ENCODE data around the gene MEOX1. TPM values are rescaled to one million over a fixed set of nuclear protein-coding genes. Genes with fewer than 3 reads are reported as not detected.

The MEOX1 gene
- total and polyA plus RNA-seq, 2 donors (not counting 1 experiment from before 2014, with no cell fraction given), result not detected

DNA sequence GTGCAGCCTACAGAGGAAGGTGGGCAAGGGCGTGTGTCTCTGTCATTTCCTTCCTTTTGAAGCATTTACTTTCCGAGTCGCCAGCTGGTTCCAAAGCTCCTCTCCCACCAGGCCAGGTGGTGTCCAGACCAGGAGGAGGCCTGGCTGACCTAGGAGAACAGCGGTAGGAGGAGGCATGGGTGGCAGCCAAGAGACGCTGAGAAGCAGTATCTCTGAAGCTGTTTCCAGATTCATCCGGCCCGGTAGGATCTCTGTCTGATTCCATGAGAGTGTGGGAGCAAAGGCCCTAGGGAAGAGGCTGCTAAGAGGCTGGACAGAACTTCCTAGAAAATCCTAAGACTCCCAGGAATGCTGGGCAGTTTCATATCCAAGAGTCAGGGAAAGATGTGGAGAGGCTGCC, 20.3 kb downstream of the MEOX1 start:
- Histone ChIP-seq H3K4me3 (ENCODE audit: control extremely low read depth in 1 of 5, extremely low read depth in 1 of 5, insufficient read depth in 1 of 5, low read depth in 2 of 5, low read length in 4 of 5) (no peak overlapping the region), H3K36me3 (replicated peaks in 1 of 2; ENCODE audit: control extremely low read depth in 1 of 2, control insufficient read depth in 1 of 2, extremely low read depth in 1 of 2, insufficient read depth in 2 of 2, low read length in 1 of 2) (no peaks in the 10 kb centered on the region), H3K4me1 (ENCODE audit: control insufficient read depth in 2 of 2, insufficient read depth in 2 of 2, low read length in 2 of 2) (peaks cover 0 to 7% of the 10 kb centered on the region in 2 donors), H4K20me1 (ENCODE audit: control insufficient read depth, insufficient read depth, low read length, poor library complexity, severe bottlenecking) (no peaks in the 10 kb centered on the region), H3K79me2 (ENCODE audit: control insufficient read depth, insufficient read depth, low read length) (no peaks in the 10 kb centered on the region), H3K27ac (ENCODE audit: low read length in 2 of 2) (no peak overlapping the region), H3K9ac (ENCODE audit: low read length) (no peak overlapping the region), H3K4me2 (replicated peaks; ENCODE audit: low read depth, low read length, poor library complexity, severe bottlenecking) (no peak overlapping the region), H3K27me3 (replicated peaks in 1 of 4; ENCODE audit: control extremely low read depth in 1 of 4, control insufficient read depth in 3 of 4, insufficient read depth in 4 of 4, low read length in 3 of 4) (peaks cover 0 to 10% (median 0%) of the 10 kb centered on the region in 4 experiments), H3K9me3 (ENCODE audit: control extremely low read depth in 1 of 3, control insufficient read depth in 2 of 3, insufficient read depth in 1 of 3, low read length in 2 of 3) (peaks cover 0 to 3% (median 0%) of the 10 kb centered on the region in 3 donors), H2AFZ (ENCODE audit: insufficient read depth, low read depth, low read length, poor library complexity, severe bottlenecking) (no peak overlapping the region)
- Mint-ChIP-seq H3K27ac (no peak overlapping the region), H3K9me3 (ENCODE audit: insufficient read depth) (no peaks in the 10 kb centered on the region), H3K4me1 (peaks cover 2% of the 10 kb centered on the region), H3K27me3 (peaks cover 15% of the 10 kb centered on the region), H3K4me3 (no peak overlapping the region)
- POLR2A ChIA-PET, result no interaction called here
- CTCF ChIA-PET, result no interaction called here
- intact Hi-C loops (cut with micrococcal nuclease), result no loop called here
- ATAC-seq (ENCODE audit: low read depth) (no peak), DNase-seq (no peak)
- no peak for TF ChIP-seq EZH2 (IDR thresholded peaks at IDR 0.05; ENCODE audit: borderline replicate concordance, insufficient read depth, low read depth, low read length, poor library complexity, severe bottlenecking)
- TF ChIP-seq, protein P1, sequence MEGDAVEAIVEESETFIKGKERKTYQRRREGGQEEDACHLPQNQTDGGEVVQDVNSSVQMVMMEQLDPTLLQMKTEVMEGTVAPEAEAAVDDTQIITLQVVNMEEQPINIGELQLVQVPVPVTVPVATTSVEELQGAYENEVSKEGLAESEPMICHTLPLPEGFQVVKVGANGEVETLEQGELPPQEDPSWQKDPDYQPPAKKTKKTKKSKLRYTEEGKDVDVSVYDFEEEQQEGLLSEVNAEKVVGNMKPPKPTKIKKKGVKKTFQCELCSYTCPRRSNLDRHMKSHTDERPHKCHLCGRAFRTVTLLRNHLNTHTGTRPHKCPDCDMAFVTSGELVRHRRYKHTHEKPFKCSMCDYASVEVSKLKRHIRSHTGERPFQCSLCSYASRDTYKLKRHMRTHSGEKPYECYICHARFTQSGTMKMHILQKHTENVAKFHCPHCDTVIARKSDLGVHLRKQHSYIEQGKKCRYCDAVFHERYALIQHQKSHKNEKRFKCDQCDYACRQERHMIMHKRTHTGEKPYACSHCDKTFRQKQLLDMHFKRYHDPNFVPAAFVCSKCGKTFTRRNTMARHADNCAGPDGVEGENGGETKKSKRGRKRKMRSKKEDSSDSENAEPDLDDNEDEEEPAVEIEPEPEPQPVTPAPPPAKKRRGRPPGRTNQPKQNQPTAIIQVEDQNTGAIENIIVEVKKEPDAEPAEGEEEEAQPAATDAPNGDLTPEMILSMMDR (IDR thresholded peaks at IDR 0.05), result no peak
- 67% methylated on average over 5 of the region's 7 CpGs for WGBS (ENCODE audit: insufficient coverage)

DNA sequence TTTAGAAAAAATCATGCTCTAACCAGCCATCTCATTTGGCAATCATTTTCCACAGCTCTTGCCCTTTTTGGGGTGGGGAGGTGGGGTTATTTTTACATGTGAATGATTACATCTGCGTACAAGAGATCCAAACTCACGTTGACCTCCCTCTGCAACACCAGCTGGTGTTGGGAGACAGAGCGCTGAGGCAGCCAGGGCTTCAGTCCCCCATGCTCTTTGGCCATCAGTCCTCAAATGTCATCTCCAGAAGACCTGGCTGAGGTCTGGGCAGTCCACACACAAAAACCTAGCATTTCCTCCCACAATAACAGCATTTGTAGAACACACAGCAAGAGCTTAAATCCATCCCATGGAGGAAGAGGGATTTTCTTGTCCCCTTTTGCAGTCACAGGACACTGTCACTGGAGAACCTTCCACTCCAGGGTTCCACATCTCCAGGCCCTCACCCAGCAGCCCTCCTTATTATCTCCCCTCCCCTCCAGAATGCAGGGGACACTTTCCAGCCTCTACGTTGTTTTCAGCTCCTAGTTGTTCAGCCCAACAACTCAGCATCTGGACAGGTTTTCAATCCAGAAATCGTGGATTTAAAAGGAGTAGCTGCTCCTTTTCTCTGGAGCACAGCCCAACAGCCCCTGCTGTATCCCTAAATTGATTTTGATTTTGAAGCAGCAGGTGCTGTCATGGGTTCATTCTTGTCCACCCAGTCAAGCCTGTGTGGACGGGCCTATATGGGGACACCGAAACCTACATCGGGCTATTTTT, 21.1 kb downstream of the MEOX1 start:
- H3K9me3 Mint-ChIP-seq (ENCODE audit: insufficient read depth), result no peaks in the 10 kb centered on the region
- H3K27ac Mint-ChIP-seq, result no peak overlapping the region
- intact Hi-C loops (cut with micrococcal nuclease), result no loop called here
- H3K27me3 Mint-ChIP-seq, result peaks cover 21% of the 10 kb centered on the region
- no peaks in the 10 kb centered on the region for H3K36me3 ChIP-seq (replicated peaks in 1 of 2; ENCODE audit: control extremely low read depth in 1 of 2, control insufficient read depth in 1 of 2, extremely low read depth in 1 of 2, insufficient read depth in 2 of 2, low read length in 1 of 2)
- no peak overlapping the region for H3K4me3 ChIP-seq (ENCODE audit: control extremely low read depth in 1 of 5, extremely low read depth in 1 of 5, insufficient read depth in 1 of 5, low read depth in 2 of 5, low read length in 4 of 5)
- H3K9me3 ChIP-seq (ENCODE audit: control extremely low read depth in 1 of 3, control insufficient read depth in 2 of 3, insufficient read depth in 1 of 3, low read length in 2 of 3), result peaks cover 0 to 2% (median 0%) of the 10 kb centered on the region in 3 donors
- no peak overlapping the region for H2AFZ ChIP-seq (ENCODE audit: insufficient read depth, low read depth, low read length, poor library complexity, severe bottlenecking)
- peaks cover 0 to 2% of the 10 kb centered on the region in 2 donors for H3K4me1 ChIP-seq (ENCODE audit: control insufficient read depth in 2 of 2, insufficient read depth in 2 of 2, low read length in 2 of 2)
- no peak overlapping the region for H3K9ac ChIP-seq (ENCODE audit: low read length)
- no peaks in the 10 kb centered on the region for H4K20me1 ChIP-seq (ENCODE audit: control insufficient read depth, insufficient read depth, low read length, poor library complexity, severe bottlenecking)
- ChIA-PET CTCF (no interaction called here), POLR2A (no interaction called here)
- H3K79me2 ChIP-seq (ENCODE audit: control insufficient read depth, insufficient read depth, low read length), result no peaks in the 10 kb centered on the region
- no peak overlapping the region for H3K4me3 Mint-ChIP-seq
- no peak overlapping the region for H3K4me2 ChIP-seq (replicated peaks; ENCODE audit: low read depth, low read length, poor library complexity, severe bottlenecking)
- 92% methylated on average over 7 of the region's 8 CpGs for WGBS (ENCODE audit: insufficient coverage)
- H3K4me1 Mint-ChIP-seq, result peaks cover under 1% of the 10 kb centered on the region
- peaks cover 0 to 6% (median 0%) of the 10 kb centered on the region in 4 experiments for H3K27me3 ChIP-seq (replicated peaks in 1 of 4; ENCODE audit: control extremely low read depth in 1 of 4, control insufficient read depth in 3 of 4, insufficient read depth in 4 of 4, low read length in 3 of 4)
- no peak for ATAC-seq (ENCODE audit: low read depth)
- no peak overlapping the region for H3K27ac ChIP-seq (ENCODE audit: low read length in 2 of 2)
- no peak for DNase-seq
- TF ChIP-seq EZH2 (IDR thresholded peaks at IDR 0.05; ENCODE audit: borderline replicate concordance, insufficient read depth, low read depth, low read length, poor library complexity, severe bottlenecking), result no peak
- TF ChIP-seq, protein P1 (IDR thresholded peaks at IDR 0.05), result no peak
